GM21367 (cell line): Measurements from ENCODE around the gene CREB3L1.

Experiments used
- ATAC-seq: cut with Tn5 transposase; IDR thresholded peaks from one replicate; pipeline ENCODE4 v1.9.1; 2021; ENCODE audit not compliant: unreplicated experiment

CREB3L1 gene

DNA sequence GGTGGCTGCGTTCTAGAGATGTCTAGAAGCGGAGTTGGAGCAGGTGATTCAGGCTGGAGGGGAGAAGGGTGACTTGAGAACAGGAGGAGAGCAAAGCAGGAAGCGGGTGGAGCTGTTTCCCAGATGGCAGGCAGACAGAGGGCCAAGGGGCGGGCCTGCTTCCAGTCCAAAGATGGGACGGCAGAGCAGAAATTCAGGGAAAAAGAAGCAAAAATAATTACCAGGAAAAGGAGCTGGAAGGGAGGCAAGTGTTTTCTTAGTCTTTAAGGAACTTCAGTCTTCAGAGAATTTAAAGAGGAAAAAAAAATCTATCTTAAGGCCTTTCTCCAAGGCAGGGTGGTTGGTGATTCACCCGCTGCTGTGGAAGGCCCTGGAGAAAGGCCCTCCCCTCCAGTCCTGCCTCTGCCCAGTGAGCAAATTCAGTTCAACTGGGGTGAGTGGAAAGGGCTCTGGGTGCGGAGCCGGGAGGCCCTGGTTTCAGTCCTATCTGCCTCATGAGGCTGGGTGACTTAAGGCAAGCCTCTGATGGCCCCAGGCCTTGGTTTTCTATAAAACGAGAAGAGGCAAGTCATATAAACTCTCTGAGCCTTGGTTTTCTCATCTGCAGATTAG is 4.5 kb upstream of the CREB3L1 start:
- no peak for ATAC-seq

DNA sequence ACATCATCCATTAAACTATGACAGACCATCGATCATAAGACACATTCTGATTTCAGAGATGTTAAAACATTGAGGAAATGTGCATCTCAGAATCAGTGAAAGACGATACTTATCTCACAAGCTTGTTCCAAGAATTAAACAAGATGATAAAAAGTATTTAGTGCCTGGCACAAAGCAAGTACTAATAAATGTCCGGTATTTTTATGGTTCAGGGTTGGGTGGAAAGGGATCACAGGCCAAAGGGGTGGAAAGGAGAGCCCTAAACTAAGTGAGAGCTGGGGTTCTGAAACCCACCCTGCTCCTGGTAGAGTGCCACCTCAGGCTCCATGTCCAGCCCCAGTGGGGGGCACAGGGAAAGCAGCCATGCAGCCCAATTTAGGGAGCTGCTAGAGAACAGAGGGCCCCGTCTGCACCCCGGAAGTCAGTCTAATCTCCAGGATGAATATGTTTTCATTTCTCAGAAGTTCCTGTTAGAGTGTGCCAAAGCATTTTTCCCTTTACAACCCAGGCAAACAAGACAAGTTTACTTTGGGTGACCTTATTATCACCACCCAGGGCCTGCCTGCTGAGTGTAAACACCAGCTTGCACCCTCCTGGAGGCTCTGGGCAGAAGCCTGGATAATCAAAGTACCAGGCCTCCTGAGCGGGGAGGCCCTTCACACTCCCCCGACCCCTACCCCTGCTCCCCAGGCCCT is 3.8 kb upstream of the CREB3L1 start:
- no peak for ATAC-seq

- no peak for ATAC-seq
Observed at GRCh38 chr11:46275964-46276641, 1.4 kb upstream of the CREB3L1 start.

DNA sequence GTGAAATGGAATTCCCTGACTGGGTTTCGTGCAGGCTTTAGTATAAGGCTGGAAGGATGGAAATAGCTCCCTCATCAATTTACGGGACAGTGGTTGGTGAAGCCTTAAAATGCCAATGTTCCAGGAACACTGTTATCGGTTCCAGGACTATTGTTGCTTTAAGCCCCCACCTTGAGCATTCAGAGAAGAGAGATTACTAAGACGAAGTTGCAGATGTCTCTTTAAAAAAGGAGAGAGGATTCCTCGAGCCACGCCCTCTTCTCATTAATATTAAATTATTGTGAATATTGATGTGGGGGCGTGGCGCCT is 195 bp upstream of the CREB3L1 start:
- no peak for ATAC-seq

- no peak for ATAC-seq
Observed at GRCh38 chr11:46278387-46279125, 1.1 kb downstream of the CREB3L1 start.

- ATAC-seq: no peak
Observed at GRCh38 chr11:46279126-46280099, 2.0 kb downstream of the CREB3L1 start.

DNA sequence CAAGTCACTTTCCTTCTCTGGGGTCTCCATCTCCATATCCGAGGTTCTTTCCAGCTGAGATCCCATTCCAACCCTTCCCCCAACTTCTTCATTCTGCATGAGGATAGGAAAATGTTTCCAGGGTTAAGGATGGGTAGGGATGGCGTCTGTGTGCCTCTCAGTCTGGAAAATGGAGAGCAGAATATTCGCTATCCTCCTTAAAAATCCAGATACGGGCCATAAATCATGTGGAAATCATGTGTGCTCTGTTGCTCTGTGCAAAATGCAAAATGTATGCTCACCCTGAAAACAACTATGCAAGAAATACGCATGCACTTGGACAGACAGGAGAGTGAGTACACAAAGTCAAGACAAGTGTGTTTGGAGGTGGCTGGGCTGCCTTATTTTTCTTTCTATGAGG is 3.2 kb downstream of the CREB3L1 start:
- no peak for ATAC-seq

GRCh38 chr11:46281371-46281831 is 3.9 kb downstream of the CREB3L1 start:
- no peak for ATAC-seq

- ATAC-seq: no peak
Observed at GRCh38 chr11:46285173-46285572, 7.7 kb downstream of the CREB3L1 start.

DNA sequence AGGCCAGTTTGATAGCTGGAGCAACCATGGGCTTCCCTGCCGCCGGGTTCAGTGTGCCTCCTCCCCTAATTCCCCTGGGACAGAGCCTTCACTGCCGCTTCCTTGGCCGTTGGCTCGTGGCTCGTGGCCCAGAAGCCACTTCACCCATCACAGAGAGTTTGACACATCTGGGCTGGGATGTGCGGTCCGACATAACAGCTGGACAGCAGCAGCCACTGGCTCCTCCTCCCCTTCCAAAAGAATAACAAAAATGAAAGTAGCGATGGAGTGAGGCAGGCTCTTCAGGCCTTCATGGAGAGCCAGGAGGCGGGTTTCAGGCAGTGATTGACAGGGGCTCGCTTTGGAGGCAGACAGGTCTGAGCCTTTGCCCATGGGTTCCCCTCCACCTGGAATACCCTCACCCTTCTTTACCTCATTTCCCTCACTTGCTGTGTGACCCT is 8.2 kb downstream of the CREB3L1 start:
- ATAC-seq: no peak

DNA sequence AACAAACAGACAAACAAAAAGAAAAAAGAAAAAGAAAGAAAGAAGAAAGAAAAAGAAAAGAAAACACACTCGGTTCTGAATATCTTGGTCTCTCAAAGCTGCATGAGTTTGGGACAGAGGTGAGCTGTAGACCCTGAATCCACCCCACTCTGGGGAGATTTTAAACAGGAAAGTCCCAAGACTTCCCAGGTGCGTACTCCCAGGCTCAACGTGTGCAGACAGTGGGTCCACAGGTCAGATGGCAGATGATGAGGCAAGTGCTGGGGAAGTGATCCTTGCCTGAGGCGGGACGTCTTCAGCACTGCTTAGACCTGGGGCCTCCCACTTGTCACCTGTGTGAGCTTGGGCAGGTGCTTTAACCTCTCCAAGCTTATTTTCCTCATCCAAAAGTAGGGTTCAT is 9.3 kb downstream of the CREB3L1 start:
- ATAC-seq: no peak

GRCh38 chr11:46288451-46288850 is 11.0 kb downstream of the CREB3L1 start:
- ATAC-seq: no peak

- no peak for ATAC-seq
Observed at GRCh38 chr11:46290011-46290410, 12.5 kb downstream of the CREB3L1 start.

DNA sequence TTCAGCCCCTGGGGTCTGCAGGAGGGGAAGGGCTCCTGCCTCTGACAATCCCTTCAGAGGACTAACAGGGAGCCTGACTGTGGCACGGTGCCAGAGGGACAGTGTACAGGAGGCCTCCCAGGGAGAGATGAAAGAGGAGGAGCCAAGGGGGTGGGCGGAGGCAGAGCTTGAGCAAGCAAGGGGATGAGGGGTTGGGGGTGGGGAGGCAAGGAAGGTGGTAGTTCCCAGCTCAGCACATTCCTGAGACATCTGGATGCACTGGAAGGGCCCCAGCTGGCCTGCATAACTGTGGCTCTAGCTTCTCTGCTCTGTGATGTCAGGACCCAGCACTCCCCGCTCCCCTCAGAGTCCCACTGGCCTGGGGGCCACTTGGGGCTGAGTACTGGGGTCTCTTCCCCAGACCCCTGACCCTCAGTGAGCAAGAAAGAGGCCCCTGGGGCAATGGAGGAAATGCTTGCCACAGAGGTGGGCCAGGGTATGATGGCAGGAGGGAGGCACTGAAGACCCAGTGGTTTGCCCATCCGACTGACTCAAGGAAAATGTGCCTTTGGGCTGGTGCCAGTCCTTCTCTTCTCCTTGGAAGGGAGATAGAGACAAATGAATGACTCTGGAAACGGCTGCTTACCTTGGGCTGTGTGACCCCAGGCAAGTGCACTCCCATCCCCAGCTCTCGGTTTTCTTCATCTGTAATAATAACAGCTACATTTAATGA is 13.3 kb downstream of the CREB3L1 start:
- no peak for ATAC-seq

- ATAC-seq: no peak
Observed at GRCh38 chr11:46291441-46292150, 14.1 kb downstream of the CREB3L1 start.

- no peak for ATAC-seq
Observed at GRCh38 chr11:46293066-46293465, 15.6 kb downstream of the CREB3L1 start.

DNA sequence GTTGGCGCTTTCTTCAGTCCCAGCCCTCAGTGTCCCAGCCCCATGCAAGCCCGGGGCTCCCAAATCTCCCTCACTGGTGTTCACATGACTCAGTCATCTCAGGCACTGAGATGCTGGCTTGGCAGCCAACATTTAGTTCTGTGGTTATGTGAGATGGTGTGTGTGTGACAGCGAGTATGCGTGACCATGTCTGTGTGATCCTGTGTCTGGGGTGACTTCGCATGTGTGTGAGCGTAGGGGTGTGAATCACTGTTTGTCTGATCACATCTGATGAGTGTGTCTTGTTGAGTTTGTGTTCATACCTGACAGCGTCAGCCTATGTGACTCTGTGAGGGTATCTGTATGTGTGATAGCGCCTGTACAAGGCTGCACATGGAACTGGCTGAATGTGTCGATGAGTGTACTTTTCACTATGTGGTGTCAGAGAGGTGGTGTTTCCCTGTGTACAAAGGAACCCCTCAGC is 16.2 kb downstream of the CREB3L1 start:
- ATAC-seq: no peak

GRCh38 chr11:46294365-46295309 is 17.2 kb downstream of the CREB3L1 start:
- no peak for ATAC-seq
